Renal pelvis (tissue), 4 donors: ENCODE data around the gene BTG1. TPM values are rescaled to one million over a fixed set of nuclear protein-coding genes. Genes with fewer than 3 reads are reported as not detected.
"Not testable (repeated sequence)": the region's sequence is repeated elsewhere in the genome, so short reads cannot be mapped to it uniquely, and the experiment has no call there.

Experiments used
- DNase-seq: peaks from one replicate; pipeline ENCODE4 v3.0.0-alpha.2; 2013
- polyA plus RNA-seq, 3 donors: library from polyadenylated mRNA; unstranded; fragments of 120-200 nt; gene quantifications; one replicate each; pipeline ENCODE4 v1.2.1, GENCODE V29; 2013; ENCODE audit not compliant: insufficient read length in 3 of 3

BTG1 gene
- polyA plus RNA-seq, 3 donors: 106 to 119 (median 113) TPM

- DNase-seq: no peak
These were observed 38.6 kb downstream of the BTG1 start for GRCh38 chr12:92107094-92107493.

GRCh38 chr12:92105676-92106075, 40.0 kb downstream of the BTG1 start:
- DNase-seq: no peak

GRCh38 chr12:92105110-92105509, 40.5 kb downstream of the BTG1 start:
- no peak for DNase-seq

GRCh38 chr12:92102606-92103005, 43.0 kb downstream of the BTG1 start:
- no peak for DNase-seq

- DNase-seq: no peak
These were observed 46.9 kb downstream of the BTG1 start for GRCh38 chr12:92098594-92099380.

- no peak for DNase-seq
These were observed 49.1 kb downstream of the BTG1 start for GRCh38 chr12:92096346-92097136.

- DNase-seq: no peak
These were observed 50.9 kb downstream of the BTG1 start for GRCh38 chr12:92094751-92095161.

- DNase-seq: not testable (repeated sequence)
These were observed 51.3 kb downstream of the BTG1 start for GRCh38 chr12:92094301-92094700.
